ENCODE data around the gene FHOD1. TPM values are rescaled to one million over a fixed set of nuclear protein-coding genes. Genes with fewer than 3 reads are reported as not detected.

The FHOD1 gene
- total RNA-seq, 1 donor from 2014 or later: 71.7 TPM

DNA sequence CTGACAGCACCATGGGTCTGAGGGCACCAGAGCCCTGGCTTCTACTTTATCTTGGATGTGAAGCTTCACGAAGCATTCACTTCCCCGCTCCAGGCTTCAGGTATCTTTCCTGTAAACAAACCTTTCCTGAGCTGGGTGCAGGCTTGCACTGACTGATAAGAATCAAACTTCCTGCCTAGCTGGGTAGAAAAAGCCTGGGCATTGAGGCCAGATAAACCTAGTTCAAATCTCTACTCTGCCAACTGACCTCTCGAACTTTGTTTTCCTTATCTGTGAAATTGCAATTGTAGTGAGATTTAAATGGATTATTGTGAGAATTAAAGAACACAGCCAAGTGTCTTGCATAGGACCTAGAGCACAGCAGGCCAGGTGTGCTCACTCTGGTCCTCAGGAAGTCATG is 23.3 kb downstream of the FHOD1 start:
- peaks cover 31% of the 10 kb centered on the region for H3K4me1 Mint-ChIP-seq (ENCODE audit: unreplicated experiment)
- TF ChIP-seq, protein P1, sequence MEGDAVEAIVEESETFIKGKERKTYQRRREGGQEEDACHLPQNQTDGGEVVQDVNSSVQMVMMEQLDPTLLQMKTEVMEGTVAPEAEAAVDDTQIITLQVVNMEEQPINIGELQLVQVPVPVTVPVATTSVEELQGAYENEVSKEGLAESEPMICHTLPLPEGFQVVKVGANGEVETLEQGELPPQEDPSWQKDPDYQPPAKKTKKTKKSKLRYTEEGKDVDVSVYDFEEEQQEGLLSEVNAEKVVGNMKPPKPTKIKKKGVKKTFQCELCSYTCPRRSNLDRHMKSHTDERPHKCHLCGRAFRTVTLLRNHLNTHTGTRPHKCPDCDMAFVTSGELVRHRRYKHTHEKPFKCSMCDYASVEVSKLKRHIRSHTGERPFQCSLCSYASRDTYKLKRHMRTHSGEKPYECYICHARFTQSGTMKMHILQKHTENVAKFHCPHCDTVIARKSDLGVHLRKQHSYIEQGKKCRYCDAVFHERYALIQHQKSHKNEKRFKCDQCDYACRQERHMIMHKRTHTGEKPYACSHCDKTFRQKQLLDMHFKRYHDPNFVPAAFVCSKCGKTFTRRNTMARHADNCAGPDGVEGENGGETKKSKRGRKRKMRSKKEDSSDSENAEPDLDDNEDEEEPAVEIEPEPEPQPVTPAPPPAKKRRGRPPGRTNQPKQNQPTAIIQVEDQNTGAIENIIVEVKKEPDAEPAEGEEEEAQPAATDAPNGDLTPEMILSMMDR (IDR thresholded peaks at IDR 0.05): no peak
- H3K4me3 Mint-ChIP-seq (ENCODE audit: unreplicated experiment): no peak overlapping the region
- H3K36me3 Mint-ChIP-seq (ENCODE audit: unreplicated experiment): peaks cover 10% of the 10 kb centered on the region
- no peaks in the 10 kb centered on the region for H3K27me3 Mint-ChIP-seq (ENCODE audit: unreplicated experiment)
- DNase-seq (ENCODE audit: extremely low spot score, unreplicated experiment): no peak
- H3K27ac Mint-ChIP-seq (ENCODE audit: unreplicated experiment): no peak overlapping the region
- no peaks in the 10 kb centered on the region for H3K9me3 Mint-ChIP-seq (ENCODE audit: unreplicated experiment)

DNA sequence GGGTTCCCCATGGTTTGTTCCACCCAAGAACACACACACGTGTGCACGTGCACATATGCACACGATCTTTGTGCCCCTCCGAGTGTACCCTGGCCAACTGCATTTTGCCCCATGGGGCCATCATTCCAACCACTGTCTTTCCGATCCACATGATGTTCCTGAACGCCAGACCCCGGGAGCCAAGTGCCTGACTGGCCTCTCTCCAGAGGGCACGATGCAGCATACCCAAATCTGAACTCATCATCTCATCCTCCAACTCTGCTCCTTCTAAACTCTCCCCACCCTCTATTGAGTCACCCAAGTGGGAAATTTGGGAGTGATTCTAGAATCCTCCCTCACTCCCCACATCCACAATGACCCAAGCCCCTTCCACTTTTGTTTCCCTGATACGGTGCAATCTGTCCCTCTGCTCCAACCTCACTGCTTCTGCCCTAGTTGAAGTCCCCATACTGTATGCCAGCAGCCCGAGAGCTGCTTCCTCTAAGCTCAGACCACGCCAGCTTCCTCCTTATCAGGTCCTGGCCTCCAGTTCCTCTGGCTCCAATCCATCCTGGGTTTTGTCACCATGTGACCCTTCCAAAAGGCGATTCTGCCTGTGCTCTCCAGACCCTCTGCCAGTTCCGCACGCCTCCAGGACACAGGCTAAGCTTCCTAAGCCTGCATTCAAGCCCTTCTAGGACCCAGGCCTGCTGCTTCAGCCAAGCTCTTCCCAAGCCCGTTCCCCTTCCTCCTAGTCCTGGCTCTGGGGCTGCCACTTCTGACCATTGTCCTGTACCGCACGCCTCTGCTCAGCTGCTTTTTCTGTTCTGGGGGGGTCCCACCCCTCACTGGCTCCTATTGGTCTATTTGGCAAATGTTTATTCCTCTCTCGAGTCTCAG is 30.4 kb downstream of the FHOD1 start:
- H3K27me3 Mint-ChIP-seq (ENCODE audit: unreplicated experiment): no peaks in the 10 kb centered on the region
- no peak for DNase-seq (ENCODE audit: extremely low spot score, unreplicated experiment)
- no peak overlapping the region for H3K4me3 Mint-ChIP-seq (ENCODE audit: unreplicated experiment)
- no peak overlapping the region for H3K27ac Mint-ChIP-seq (ENCODE audit: unreplicated experiment)
- no peaks in the 10 kb centered on the region for H3K4me1 Mint-ChIP-seq (ENCODE audit: unreplicated experiment)
- TF ChIP-seq, protein P1 (IDR thresholded peaks at IDR 0.05): no peak
- peaks cover 18% of the 10 kb centered on the region for H3K36me3 Mint-ChIP-seq (ENCODE audit: unreplicated experiment)
- H3K9me3 Mint-ChIP-seq (ENCODE audit: unreplicated experiment): no peaks in the 10 kb centered on the region

DNA sequence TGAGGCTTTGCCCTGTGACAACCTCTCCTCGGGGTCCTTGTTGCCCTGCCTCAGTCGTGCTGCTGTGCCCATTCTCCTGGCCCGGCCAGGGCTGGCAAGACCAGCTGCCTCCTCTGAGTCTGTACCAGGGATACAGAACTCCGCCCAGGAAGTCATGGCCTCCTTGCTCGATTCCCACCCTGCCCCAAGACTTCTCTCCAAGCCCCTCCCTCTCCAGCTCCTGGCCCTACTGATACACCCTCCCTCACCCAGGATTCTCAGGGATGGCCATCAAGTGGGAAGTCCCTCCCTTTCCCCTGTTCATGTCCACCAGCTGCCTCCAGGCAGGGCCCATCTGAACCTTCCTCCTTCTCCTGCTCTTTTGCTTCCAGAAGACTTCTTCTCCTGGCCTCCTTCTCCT is 31.6 kb downstream of the FHOD1 start:
- peaks cover 17% of the 10 kb centered on the region for H3K36me3 Mint-ChIP-seq (ENCODE audit: unreplicated experiment)
- H3K4me3 Mint-ChIP-seq (ENCODE audit: unreplicated experiment): no peak overlapping the region
- TF ChIP-seq, protein P1 (IDR thresholded peaks at IDR 0.05): no peak
- H3K27ac Mint-ChIP-seq (ENCODE audit: unreplicated experiment): no peak overlapping the region
- DNase-seq (ENCODE audit: extremely low spot score, unreplicated experiment): no peak
- H3K9me3 Mint-ChIP-seq (ENCODE audit: unreplicated experiment): no peaks in the 10 kb centered on the region
- no peaks in the 10 kb centered on the region for H3K4me1 Mint-ChIP-seq (ENCODE audit: unreplicated experiment)
- no peaks in the 10 kb centered on the region for H3K27me3 Mint-ChIP-seq (ENCODE audit: unreplicated experiment)

DNA sequence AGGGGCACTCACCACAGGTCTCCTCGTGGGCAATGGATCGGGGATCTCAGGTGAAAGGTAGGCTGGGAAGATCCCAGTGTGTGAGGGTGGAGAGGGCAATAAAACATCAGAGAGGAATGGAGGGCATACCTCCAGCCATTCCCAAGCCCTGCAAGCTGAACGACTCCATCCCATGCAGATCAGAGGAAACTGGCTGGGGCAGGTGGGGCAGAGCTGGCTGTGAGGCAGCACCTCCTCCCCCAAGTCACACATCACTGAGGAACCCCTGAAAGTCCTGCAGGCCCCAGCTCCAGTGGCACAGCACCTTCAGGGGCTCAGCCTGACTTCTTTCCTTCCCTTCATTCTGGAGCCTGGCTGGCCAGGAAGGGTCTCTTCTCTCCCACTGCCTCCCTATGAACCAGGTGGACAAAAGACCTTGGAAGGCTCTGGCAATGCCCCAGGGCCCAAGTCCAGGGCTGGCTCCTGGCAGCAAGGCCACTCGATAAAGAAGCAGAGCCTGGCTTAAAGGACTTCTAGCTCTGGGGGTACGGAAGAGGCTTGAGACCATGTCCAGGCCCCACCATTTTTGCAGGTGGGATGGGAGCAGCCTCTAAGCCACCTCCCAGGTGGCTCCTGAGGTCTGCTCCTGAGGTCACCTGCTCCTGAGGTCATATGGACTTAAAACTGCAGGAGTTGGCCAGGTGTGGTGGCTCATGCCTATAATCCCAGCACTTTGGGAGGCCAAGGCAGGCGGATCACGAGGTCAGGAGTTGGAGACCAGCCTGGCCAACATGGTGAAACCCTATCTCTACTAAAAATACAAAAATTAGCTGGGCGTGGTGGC is 33.9 kb downstream of the FHOD1 start:
- Mint-ChIP-seq H3K4me3 (ENCODE audit: unreplicated experiment) (no peak overlapping the region), H3K27me3 (ENCODE audit: unreplicated experiment) (no peaks in the 10 kb centered on the region), H3K9me3 (ENCODE audit: unreplicated experiment) (no peaks in the 10 kb centered on the region), H3K36me3 (ENCODE audit: unreplicated experiment) (peaks cover 17% of the 10 kb centered on the region), H3K27ac (ENCODE audit: unreplicated experiment) (no peak overlapping the region), H3K4me1 (ENCODE audit: unreplicated experiment) (no peaks in the 10 kb centered on the region)
- TF ChIP-seq, protein P1 (IDR thresholded peaks at IDR 0.05): no peak
- DNase-seq (ENCODE audit: extremely low spot score, unreplicated experiment): no peak

DNA sequence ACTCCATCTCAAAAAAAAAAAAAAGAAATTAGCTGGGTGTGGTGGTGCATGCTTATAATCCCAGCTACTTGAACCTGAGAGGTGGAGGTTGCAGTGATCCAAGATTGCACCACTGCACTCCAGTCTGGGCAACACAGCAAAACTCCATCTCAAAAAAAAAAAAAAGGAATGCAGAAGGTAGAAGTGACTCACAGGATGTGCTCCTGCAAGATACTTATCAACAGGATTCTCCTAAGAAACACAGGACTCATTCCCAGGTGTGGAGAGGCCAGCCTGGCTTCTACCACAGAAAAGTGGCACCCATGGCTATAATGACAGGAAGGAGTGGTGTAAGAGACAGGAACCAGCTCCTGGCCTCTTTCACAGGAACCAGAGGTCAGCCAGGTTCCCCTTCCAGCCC is 34.5 kb downstream of the FHOD1 start:
- TF ChIP-seq, protein P1 (IDR thresholded peaks at IDR 0.05): no peak
- no peaks in the 10 kb centered on the region for H3K27me3 Mint-ChIP-seq (ENCODE audit: unreplicated experiment)
- H3K9me3 Mint-ChIP-seq (ENCODE audit: unreplicated experiment): no peaks in the 10 kb centered on the region
- H3K4me3 Mint-ChIP-seq (ENCODE audit: unreplicated experiment): no peak overlapping the region
- DNase-seq (ENCODE audit: extremely low spot score, unreplicated experiment): no peak
- peaks cover 16% of the 10 kb centered on the region for H3K36me3 Mint-ChIP-seq (ENCODE audit: unreplicated experiment)
- no peak overlapping the region for H3K27ac Mint-ChIP-seq (ENCODE audit: unreplicated experiment)
- H3K4me1 Mint-ChIP-seq (ENCODE audit: unreplicated experiment): peaks cover 2% of the 10 kb centered on the region
